DOHH2 (cell line): ENCODE data around the gene PAXX.

ENCODE experiments used
- H3F3A ChIP-seq: fragments of 200-600 bp; sonication (generic), shearing (Covaris generic); 2 replicates; pipeline ENCODE4 v1.6.0; 2016; ENCODE audit warnings: antibody characterized with exemption, mild to moderate bottlenecking; ENCODE audit not compliant: control insufficient read depth, insufficient read depth
- H3K27ac ChIP-seq: fragments of 200-600 bp; sonication (generic); 2 replicates; pipeline ENCODE4 v1.5.1; 2014; ENCODE audit warnings: low read depth, mild to moderate bottlenecking, low read length, moderate library complexity
- H3K27me3 ChIP-seq: fragments of 200-600 bp; sonication (generic); 2 replicates; pipeline ENCODE4 v1.6.1; 2014; ENCODE audit warnings: mild to moderate bottlenecking, low read length, mixed read lengths; ENCODE audit not compliant: control insufficient read depth
- H3K36me3 ChIP-seq: fragments of 200-600 bp; sonication (generic); 2 replicates; pipeline ENCODE4 v1.6.1; 2014; ENCODE audit warnings: mild to moderate bottlenecking, low read length, moderate library complexity, mixed read lengths; ENCODE audit not compliant: control insufficient read depth
- H3K4me1 ChIP-seq: fragments of 200-600 bp; sonication (generic); 2 replicates; pipeline ENCODE4 v1.6.1; 2014; ENCODE audit warnings: mild to moderate bottlenecking, low read length, mixed read lengths; ENCODE audit not compliant: control insufficient read depth
- H3K4me2 ChIP-seq: fragments of 200-600 bp; sonication (generic); 2 replicates; pipeline ENCODE4 v1.6.0; 2014; ENCODE audit warnings: mild to moderate bottlenecking, low read length, moderate library complexity
- H3K4me3 ChIP-seq: fragments of 200-600 bp; sonication (generic); 2 replicates; pipeline ENCODE4 v1.5.1; 2014; ENCODE audit warnings: mild to moderate bottlenecking, low read length, mixed read lengths
- H3K79me2 ChIP-seq: fragments of 200-600 bp; sonication (generic); 2 replicates; pipeline ENCODE4 v1.6.1; 2014; ENCODE audit warnings: mild to moderate bottlenecking, low read length, mixed read lengths; ENCODE audit not compliant: control insufficient read depth
- H3K9me2 ChIP-seq: fragments of 200-600 bp; sonication (generic); replicated peaks from 2 replicates; pipeline ENCODE4 v1.6.1; 2014; ENCODE audit warnings: mild to moderate bottlenecking, low read length, mixed read lengths; ENCODE audit not compliant: control insufficient read depth
- H3K9me3 ChIP-seq: fragments of 200-600 bp; sonication (generic); 2 replicates; pipeline ENCODE4 v1.6.1; 2014; ENCODE audit warnings: antibody characterized with exemption, low read length, mixed read lengths; ENCODE audit not compliant: control insufficient read depth, insufficient read depth
- H4K20me1 ChIP-seq: fragments of 200-600 bp; sonication (generic); 2 replicates; pipeline ENCODE4 v1.6.0; 2014; ENCODE audit warnings: low read depth, mild to moderate bottlenecking, antibody characterized with exemption, low read length, moderate library complexity; ENCODE audit not compliant: control insufficient read depth, insufficient read depth
- CTCF ChIP-seq: fragments of 200-600 bp; sonication (generic); IDR thresholded peaks from one replicate; pipeline ENCODE4 v1.5.1; 2014; ENCODE audit warnings: antibody characterized with exemption, mild to moderate bottlenecking, low read depth, low read length; ENCODE audit not compliant: poor library complexity, severe bottlenecking
- EZH2phosphoT487 ChIP-seq: fragments of 200-600 bp; sonication (generic); IDR thresholded peaks from 2 replicates; pipeline ENCODE4 v1.6.1; 2017; ENCODE audit warnings: borderline replicate concordance, mild to moderate bottlenecking, antibody characterized with exemption, low read length, moderate library complexity, mixed read lengths

PAXX gene

GRCh38 chr9:136968333-136969127 lies 23.7 kb upstream of the PAXX start:
- H3K4me2 ChIP-seq, result no peak overlapping the region
- H3F3A ChIP-seq, result no peaks in the 10 kb centered on the region
- H3K36me3 ChIP-seq, result no peaks in the 10 kb centered on the region
- H3K27ac ChIP-seq, result no peak overlapping the region
- H3K4me1 ChIP-seq, result peaks cover 14% of the 10 kb centered on the region
- no peaks in the 10 kb centered on the region for H4K20me1 ChIP-seq
- no peaks in the 10 kb centered on the region for H3K9me2 ChIP-seq
- H3K79me2 ChIP-seq, result no peaks in the 10 kb centered on the region
- no peak for TF ChIP-seq EZH2phosphoT487
- no peak for TF ChIP-seq CTCF
- H3K27me3 ChIP-seq, result no peaks in the 10 kb centered on the region
- no peak overlapping the region for H3K4me3 ChIP-seq
- no peaks in the 10 kb centered on the region for H3K9me3 ChIP-seq

GRCh38 chr9:136969150-136969549 lies 23.1 kb upstream of the PAXX start:
- Histone ChIP-seq H3K79me2 (no peaks in the 10 kb centered on the region), H3K9me3 (no peaks in the 10 kb centered on the region), H4K20me1 (no peaks in the 10 kb centered on the region), H3K4me3 (no peak overlapping the region), H3F3A (no peaks in the 10 kb centered on the region), H3K4me1 (peaks cover 14% of the 10 kb centered on the region), H3K27me3 (no peaks in the 10 kb centered on the region), H3K9me2 (no peaks in the 10 kb centered on the region), H3K27ac (no peak overlapping the region), H3K36me3 (no peaks in the 10 kb centered on the region), H3K4me2 (no peak overlapping the region)
- TF ChIP-seq EZH2phosphoT487 (no peak), CTCF (no peak)

- Histone ChIP-seq H3K79me2 (no peaks in the 10 kb centered on the region), H3K27me3 (no peaks in the 10 kb centered on the region), H4K20me1 (no peaks in the 10 kb centered on the region), H3K4me3 (no peak overlapping the region), H3K4me1 (peaks cover 14% of the 10 kb centered on the region), H3K4me2 (no peak overlapping the region), H3F3A (no peaks in the 10 kb centered on the region), H3K9me3 (no peaks in the 10 kb centered on the region), H3K9me2 (no peaks in the 10 kb centered on the region), H3K36me3 (no peaks in the 10 kb centered on the region), H3K27ac (no peak overlapping the region)
- TF ChIP-seq CTCF, result no peak
- TF ChIP-seq EZH2phosphoT487, result no peak
These were observed 22.4 kb upstream of the PAXX start for GRCh38 chr9:136969774-136970173.
